Activated T-cell treated with anti-CD3 and anti-CD28 coated beads for 1 hour (primary cell): ENCODE measurements around the gene ALDH3B1.

Experiments
- DNase-seq: peaks from one replicate; pipeline ENCODE4 v3.0.0-alpha.2; 2020; ENCODE audit warnings: low read depth

The ALDH3B1 gene

DNA sequence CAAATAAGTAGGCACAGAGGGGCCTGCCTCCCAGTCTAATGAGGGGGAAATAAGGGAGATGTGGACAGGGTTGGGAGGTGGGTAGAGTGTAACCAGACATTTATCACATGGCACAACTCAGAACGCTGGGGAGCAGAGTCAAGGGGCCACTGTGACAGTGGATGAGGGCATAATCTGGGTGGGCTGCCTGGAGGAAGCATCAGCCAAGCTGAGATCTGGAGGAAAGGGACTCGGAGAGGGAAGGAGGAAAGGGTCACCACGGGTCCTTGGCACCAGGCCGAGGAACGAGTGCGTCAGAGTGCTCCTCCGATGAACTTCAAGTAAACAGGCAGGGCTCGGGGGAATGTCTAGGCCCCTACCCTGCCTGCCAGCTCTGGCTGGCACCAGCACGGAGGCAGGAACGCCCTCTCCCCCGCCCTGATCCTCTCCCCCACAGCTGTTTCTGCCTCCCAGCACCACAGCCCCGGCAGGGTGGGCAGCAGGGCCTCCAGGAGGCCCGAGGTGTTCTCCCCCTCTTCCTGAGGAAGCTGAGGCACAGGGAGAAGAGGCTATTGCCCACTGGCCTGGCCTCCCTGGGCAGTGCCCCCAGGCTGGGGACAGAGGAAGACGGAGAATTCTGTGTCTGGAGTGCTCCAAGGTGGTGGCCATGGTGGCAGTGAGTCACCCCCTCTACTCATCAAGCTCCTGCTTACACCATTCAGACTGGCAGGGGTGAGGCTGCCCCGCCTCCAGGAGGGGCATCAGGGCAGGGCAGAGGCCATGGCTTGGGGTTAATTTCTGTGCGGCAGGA lies 4.2 kb downstream of the ALDH3B1 start:
- DNase-seq: no peak

- no peak for DNase-seq
Measured at GRCh38 chr11:68014947-68015447, 4.9 kb downstream of the ALDH3B1 start.

DNA sequence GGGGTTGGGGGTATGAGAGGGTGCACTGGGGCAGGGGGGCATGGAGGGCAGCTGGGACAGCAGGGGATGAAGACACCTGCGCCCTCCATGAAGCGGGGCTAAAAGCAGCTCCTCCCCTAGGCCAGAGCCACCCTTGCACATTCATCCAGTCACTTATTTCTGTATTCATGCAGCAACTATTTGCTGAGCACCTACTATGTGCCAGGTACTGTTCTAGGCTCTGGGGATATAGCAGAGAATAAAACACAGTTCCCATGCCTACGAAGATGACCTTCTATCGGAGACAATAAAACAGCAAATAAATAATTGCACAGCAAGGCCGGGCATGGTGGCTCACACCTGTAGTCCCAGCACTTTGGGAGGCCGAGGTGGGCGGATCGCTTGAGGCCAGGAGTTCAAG lies 5.3 kb downstream of the ALDH3B1 start:
- no peak for DNase-seq

DNA sequence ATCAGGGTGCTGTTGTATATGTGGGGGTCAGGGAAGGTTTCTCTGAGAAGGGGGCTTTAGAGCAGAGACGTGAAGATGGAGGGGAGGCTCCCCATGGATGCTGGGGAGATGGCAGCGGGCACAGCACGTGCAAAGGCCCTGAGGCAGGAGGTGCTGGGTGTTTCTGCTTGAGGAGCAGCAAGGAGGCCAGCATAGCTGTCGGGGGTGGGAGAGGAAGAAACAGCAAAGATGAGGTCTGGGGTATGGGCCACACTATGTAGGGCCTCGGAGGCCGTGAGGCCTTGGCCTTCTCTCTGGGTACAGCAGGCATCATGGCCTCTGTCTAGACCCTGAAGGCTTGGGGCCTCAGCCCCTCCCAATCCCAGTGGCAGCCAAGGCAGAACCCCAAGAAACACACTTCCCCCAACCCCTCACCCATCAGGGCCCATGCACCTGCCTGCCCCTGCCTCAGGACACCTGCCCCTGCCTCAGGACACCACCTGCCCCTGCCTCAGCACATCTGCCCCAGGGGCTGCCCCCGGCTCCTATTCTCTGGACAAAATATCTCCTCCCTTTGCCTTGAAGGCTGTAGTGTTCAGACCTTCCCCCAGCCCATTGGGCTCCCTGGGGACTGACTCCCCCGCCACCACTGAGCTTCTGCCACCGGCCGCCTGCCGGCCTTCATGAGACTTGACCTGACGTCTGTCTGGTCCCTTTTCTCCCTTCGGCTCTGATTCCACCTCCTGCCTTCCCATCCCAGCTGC lies 6.2 kb downstream of the ALDH3B1 start:
- DNase-seq: no peak

DNA sequence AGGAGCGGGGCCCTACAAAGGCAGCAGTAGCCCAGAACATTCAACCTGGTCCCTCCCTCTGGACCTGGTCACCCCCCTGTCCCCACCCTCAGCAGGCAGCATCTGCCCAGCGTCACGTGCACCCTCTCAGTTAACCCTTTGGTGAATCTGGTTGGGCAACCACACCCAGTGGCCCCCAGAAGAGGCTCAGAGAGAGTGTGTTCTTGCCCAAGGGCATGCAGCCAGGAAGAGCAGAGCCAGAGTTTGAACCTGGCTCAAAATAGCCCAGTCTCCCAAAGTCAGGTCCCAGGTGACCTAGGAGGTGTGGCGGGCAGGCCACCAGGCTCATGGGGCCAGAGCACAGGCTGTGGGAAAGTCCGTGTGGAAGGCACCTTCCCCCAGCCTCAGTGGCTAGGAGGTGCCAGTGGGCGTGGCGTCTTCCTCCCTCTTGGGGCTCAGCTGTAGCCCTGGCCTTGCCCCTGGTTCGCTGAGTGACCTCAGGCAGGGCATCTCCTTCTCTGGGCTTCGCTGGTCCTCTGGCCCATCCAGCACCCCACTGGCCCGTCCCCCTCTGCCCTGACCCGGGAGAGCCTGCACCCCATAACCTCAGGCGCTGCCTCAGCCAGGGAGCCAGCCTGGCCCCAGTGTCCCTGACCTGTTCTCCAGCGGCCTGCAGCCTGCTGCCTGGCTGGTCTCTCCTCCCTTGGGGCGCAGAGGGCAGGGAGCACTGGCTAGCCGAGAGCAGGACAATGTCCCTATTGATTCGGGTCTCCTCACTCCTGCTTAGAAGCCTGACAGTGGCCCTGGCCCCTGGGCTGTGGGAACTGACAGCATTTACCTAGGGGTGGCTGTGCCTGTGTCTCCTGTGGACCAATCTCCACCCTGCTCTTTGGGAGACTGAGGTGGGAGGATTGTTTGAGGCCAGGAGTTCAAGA lies 7.0 kb downstream of the ALDH3B1 start:
- DNase-seq: no peak

DNA sequence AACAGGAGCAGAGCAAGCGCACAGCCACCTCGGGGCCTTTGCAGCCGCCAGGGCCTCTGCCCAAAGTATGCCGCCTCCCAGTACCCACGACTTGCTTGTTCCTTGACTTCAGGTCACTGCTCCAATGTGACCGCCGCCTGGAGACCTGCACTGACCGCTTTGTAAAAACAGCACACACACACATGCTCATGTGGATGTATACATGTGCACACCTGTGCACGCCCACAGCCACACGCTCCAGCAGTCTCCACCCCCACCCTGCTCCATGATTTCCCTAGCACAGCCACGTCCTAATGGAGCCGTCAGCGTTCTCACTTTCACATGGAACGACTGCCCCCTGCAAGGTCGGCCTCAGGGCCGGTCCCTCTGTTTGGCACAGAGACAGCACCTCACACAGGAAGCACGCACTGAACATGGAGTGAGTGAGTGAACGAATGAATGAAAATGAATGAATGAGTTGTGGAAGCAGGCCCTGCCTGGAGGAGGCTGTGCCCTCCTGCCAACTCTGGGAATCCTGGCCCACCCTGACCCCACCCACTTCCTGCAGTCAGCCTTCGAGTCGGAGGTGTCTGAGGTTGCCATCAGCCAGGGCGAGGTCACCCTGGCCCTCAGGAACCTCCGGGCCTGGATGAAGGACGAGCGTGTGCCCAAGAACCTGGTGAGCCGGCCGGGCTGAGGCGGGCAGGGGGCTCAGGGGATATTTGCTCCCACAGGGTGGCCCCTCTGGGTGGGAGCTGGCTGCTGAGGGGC lies 8.0 kb downstream of the ALDH3B1 start:
- DNase-seq: no peak

DNA sequence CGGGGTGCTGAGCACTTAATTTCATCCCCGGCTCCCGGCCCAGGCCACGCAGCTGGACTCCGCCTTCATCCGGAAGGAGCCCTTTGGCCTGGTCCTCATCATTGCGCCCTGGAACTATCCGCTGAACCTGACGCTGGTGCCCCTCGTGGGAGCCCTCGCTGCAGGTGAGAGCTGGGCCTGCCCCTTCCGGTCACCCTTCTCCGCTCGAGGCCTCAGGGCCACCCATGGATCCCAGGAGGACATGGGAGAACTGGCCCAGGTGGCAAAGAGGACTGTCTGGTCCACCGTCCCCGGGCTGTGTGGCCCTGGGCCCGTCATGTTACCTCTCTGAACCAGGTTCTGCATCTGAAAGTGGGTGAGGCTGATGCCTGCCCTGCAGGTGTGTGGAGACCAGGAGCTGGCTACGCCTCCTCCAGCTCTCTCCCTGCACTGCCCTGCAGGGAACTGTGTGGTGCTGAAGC lies 8.6 kb downstream of the ALDH3B1 start:
- DNase-seq: no peak

- no peak for DNase-seq
Measured at GRCh38 chr11:68019486-68019885, 9.4 kb downstream of the ALDH3B1 start.

- DNase-seq: no peak
Measured at GRCh38 chr11:68020575-68020974, 10.4 kb downstream of the ALDH3B1 start.

- DNase-seq: no peak
Measured at GRCh38 chr11:68021167-68021787, 11.2 kb downstream of the ALDH3B1 start.

GRCh38 chr11:68022531-68022930 lies 12.4 kb downstream of the ALDH3B1 start:
- no peak for DNase-seq

DNA sequence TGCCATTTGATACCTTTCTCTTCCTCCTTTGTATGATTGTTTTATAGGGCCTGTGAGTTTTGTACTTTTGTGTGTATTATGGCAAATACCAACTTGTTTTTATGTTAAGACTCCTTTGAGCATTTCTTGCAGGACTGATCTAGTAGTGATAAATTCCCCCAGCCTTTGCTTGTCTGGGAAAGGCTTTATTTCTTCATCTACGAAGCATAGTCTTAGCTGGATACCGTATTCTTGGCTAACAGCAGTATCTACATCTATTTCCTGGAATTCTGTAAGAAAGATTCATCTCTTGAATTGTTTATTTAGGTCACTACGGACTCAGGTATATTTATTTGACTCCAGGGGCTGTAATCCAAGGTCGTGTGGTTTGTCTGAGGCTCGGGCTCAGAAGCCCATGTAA lies 14.4 kb downstream of the ALDH3B1 start:
- no peak for DNase-seq

GRCh38 chr11:68025047-68025446 lies 14.9 kb downstream of the ALDH3B1 start:
- DNase-seq: no peak

GRCh38 chr11:68026391-68027105 lies 16.4 kb downstream of the ALDH3B1 start:
- no peak for DNase-seq

- no peak for DNase-seq
Measured at GRCh38 chr11:68027667-68028066, 17.5 kb downstream of the ALDH3B1 start.

- DNase-seq: no peak
Measured at GRCh38 chr11:68028802-68029545, 18.8 kb downstream of the ALDH3B1 start.

DNA sequence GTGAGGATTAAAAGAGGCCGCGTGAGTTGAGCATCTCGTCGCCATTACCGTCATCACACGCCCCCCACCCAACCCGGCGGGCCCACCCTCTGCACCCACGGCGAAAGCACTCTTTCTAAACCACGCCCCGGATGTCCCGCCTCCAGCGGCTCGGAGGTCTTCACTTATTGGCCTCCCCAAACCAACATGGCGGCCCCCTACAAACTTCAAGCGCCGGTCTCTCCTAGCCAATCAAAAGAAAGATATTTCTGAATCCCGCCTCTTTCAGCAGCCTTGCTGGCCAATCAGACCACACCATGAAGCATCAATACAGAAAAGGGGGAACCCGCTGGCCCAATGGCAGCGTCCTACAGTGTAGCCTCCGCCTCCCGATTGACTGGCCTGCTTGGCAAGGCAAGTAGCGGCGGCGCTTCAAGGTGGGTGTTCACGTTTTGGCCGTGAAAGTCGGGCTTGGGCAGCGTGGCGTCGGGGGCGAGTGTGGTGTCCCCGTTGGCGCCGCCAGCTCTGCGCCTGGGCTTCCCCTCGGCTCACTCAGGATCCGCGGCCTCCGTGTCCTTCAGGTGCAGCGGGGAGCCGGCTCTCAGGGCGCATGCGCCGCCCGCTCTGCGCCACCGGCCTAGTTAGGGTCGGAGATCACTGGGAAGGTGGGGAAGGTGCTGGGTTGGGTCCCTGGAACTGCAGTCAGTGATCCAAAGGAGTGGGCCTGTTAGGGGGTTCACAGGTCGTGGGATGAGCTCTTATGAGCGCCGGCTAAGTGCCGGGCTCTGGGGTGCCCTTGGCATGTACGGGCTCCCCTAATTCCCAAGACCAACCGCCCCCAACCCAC lies 20.4 kb downstream of the ALDH3B1 start, which contains the start of gene NDUFS8:
TSS of gene NDUFS8 (plus strand) at position 364 of the 826 bp plus-strand sequence. CDS start 1,471 bp downstream, outside the sequence.
- peak; percentile 94 for DNase-seq

DNA sequence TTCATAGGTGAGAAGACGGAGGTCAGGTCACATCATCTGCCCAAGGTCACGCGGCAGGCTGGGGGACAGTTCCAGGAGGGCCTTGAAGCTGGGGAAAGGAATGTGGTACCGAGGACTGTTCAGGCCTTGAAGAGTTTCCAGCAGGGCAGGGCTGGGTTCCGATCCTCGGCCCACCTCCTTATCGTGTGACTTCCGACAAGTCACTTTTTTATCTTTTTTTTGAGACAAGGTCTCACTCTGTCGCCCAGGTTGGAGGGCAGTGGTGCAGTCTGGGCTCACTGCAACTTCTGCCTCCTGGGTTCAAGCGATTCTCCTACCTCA lies 21.0 kb downstream of the ALDH3B1 start:
- peak; percentile 16 for DNase-seq

GRCh38 chr11:68032003-68032402 lies 21.9 kb downstream of the ALDH3B1 start:
- DNase-seq: no peak
